GM21360 (cell line): ENCODE data around the gene SGMS1.
A peak's percentile ranks its signal among the peaks of the same experiment; 100 is the strongest.
"Not testable (repeated sequence)": the region's sequence is repeated elsewhere in the genome, so short reads cannot be mapped to it uniquely, and the experiment has no call there.

Source experiments
- ATAC-seq: cut with Tn5 transposase; IDR thresholded peaks from one replicate; pipeline ENCODE4 v1.9.1; 2021; ENCODE audit warnings: mild to moderate bottlenecking, moderate library complexity; ENCODE audit not compliant: unreplicated experiment

Gene SGMS1

DNA sequence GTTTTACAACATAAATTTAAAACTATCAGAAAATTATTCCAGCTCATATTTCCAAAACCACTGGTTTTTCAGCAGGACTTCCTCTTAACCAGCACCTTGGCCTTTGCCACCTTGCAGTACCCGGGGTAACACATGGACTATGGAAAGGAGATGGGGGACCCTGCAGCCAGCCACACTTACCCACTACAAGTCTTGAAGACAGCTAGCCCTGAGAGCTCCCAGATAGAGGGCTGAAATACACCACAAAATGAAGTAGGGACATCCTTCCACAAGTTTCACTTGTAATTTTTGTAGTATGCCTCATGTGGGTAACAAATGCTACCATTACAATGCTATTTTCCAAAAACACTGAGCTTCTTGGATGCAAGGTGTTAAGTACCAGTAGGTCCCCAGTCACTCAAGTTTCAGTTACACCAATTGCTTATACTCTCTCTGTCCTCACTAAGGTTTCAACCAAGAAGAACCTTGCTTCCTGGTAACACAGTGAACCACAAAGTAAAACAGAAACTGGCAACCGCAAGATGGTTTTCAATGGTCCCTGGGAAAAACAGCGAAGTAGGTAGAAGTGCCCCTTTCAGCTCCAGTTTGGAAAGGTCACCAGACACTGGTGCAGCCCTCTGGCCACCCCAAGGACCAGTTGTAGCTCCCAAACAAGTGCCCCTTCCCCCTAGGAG, 110.9 kb downstream of the SGMS1 start:
- ATAC-seq, result peak; percentile 40

DNA sequence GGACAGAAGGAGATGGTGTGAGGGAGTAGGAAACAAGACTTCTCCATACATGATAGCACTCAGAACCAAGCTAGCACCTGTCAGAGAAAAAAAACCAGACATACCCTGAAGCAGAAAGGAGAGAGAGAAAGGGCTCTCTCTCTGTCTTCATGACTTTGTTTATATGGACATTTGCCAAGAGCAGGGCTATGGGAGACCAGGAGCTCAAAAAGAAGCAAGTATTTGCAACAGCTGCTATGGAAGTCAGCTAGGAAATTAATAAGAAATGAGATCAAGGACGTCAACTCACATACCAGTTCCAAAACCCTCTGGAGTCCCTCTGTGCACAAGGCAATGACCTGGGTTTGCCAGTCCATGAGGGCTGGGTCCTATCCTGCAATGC, 111.6 kb downstream of the SGMS1 start:
- no peak for ATAC-seq

DNA sequence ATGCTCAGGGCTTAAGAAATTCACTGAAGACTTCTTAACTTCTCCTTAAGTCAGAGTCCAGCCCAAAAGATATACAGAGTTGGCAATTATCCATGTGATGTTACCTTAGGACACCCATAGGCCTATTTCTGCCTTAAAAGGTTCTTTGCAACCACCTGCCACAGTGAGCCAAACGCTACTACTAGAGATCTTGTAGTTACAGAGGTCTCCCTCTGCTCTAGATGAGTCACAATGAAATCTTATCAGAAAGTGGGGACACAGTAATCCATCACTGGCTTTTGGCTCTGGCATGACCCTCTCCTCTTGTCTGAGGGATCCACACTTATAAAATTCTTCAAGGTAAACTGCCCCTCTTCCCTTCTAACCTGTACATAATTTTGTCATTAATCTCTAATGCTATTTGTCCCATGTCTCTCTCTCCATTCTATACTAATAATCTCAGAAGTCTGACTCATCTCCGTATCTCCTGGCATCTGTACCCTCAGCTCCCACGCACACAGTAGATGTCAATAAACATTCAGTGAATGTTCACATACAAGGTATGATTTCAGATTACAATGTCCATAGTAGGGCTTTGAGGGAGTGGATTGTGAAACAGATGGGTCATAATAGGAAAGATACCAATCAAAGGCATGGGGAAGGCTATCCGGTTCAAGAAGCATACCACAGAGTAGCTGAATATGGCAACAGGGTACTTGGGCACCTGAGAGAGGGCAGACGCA, 112.1 kb downstream of the SGMS1 start:
- ATAC-seq, result peak; percentile 28

DNA sequence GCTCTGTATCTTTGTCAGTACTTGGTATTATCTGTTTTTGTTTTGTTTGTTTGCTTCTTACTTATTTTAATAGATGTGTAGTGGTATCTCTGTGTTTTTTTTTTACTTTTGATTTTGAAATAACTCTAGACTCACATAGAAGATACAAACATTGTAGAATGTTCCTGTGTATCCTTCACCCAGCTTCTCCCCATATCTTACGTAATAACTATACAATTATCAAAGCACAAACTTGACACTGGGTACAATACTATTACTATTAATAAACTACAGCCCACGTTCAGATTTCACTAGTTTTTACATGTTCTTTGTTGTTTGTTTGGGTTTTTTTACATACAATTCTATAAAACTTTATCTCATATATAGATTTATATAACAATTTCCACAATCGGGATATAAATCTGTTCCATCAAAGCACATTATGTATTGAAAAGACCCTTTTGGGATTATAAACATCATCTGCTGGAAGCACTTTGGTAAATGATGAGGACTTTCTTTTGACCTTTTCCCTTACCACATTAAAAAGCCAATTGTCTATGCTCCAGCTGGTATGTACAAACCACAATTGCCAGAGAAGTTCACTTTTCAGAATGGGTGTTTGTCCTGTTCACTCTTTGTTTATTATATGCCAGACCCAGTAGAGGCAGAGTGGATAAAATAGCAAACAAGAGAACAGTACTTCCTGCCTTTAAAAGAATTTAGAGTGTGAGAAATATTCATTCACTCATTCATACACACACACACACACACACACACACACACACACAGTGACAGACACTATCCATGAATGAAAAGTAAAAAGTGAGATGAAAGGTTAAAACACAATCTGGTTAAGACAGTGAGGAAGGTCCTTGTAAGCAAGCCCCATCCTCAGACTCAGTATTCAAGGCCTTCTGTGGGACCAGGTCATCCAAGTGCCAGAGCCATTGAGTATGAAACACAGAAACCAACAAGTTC, 113.0 kb downstream of the SGMS1 start:
- ATAC-seq, result no peak

DNA sequence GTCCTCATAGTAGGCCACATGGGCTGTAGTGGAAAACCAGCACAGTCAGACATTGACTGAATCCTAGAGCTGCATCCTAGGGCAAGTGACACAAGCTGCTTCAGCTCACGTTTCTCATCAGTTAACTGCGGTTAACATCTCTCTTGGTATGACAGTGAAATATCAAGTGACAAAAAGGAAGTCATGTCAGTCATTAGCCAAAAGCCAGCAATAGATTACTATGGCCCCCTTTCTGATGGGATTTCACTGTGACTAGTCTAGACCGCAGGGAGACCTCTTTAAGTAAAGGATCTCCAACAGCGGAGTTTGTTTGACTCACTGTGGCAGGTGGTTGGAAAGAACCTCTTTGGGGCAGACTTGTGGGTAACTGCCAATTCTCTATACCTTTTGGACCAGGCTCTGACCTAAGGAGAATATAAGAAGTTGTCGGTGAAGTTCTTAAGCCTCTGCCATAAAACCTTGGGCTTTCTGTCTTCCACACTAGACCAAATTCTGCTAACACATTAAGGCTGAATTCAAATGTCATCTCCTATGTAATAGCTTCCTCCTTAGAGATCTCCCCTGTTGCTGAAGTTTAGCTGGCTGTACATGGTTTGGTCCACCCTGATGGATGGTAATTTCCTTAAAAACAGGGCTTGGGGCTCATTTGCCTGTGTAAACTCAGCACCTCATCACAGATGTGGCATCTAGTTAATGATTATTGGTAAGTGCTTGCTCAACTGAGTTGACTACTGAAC, 115.3 kb downstream of the SGMS1 start:
- peak; percentile 72 for ATAC-seq

DNA sequence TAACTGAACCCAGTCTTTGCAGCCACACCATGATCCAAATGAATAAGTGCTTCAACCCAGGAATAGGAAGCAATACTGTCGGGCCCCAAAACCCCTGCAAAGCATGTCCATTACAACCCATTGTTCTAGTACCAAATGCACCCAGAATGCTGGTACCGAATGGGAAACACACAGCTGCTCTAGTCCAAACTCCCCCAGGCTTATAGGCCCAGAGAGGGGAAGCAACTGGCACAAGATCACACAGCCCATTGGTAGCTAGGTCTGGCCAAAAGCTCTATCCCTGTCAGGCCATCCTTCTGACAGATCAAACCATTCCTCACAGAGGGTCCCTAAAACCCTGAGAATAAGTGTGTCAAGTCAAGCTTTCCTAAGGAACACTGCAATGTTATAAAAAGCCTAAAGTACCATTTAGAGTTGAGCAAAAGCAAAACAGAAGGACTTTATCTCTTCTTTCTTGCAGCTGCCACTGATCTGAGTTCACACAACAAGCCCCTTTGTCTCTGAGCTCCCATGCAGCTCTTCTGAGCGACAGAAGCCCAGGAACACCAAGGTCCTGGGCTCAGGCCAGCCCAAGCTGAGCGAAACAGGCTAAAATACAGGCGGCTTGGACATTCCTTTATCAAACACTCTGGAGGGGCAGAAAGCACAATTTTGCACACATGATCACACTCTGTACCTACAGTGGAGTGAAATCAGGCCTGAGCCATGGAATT, 116.7 kb downstream of the SGMS1 start:
- no peak for ATAC-seq

DNA sequence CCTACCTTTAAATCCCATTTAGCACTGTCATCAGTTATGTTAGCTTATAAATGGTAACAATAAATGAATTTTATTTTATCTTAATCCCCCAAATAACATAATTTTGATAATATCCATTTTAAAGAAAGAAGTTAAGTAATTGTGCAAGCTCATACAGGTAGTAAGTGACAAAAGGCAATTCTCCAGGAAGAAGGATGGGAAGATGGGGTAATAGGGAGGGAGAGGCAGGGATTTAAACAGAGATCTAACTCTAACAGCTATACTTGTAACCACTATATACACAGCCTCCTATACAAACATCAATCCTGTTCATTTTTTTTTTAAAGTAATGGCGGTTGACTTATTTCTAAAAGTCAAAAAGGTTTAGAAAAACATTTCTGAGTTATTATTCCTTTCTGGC, 119.4 kb downstream of the SGMS1 start:
- ATAC-seq, result no peak

DNA sequence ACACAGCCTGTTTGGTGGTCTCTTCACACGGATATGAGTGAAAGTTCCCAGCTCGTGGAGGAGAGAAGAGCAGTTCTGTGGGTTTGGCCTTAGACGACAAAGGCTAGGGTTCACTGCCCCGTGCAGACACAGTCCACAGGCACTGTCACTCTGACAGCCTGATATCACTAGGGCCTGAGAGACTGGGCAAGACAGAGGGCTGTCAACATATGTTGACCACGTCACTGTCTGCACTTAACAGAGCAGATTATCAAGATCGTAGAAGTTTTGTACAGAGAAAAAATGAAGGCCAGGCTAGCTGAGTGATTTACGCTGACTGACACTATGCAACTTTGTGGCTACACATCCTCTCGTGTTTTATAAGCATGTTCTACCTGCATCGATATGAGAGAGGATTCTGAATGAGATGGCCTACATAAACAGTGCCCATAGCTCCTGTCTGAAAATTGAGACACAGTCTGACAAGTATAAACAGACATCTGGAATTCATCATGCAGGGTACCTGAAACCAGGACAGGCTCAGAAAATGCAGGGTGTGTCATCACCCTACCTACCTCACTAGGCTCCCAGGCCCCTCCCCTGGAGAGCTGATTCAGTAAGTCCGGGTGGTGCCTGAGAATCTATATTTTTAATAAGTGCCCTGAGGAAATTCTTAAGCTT, 120.0 kb downstream of the SGMS1 start:
- no peak for ATAC-seq

DNA sequence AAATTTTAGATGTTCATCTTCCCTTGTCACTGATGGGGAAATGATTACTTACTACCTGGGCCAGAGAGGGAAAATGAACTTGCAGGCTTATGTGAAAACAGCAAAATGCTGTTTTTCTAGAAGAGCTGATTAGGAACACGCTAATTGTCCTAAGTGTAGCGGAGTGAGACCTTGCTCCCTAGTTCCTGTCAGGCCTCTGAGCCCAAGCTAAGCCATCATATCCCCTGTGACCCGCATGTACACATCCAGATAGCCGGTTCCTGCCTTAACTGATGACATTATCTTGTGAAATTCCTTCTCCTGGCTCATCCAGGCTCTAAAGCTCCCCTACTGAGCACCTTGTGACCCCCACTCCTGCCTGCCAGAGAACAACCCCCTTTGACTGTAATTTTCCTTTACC, 120.6 kb downstream of the SGMS1 start:
- not testable (repeated sequence) for ATAC-seq

DNA sequence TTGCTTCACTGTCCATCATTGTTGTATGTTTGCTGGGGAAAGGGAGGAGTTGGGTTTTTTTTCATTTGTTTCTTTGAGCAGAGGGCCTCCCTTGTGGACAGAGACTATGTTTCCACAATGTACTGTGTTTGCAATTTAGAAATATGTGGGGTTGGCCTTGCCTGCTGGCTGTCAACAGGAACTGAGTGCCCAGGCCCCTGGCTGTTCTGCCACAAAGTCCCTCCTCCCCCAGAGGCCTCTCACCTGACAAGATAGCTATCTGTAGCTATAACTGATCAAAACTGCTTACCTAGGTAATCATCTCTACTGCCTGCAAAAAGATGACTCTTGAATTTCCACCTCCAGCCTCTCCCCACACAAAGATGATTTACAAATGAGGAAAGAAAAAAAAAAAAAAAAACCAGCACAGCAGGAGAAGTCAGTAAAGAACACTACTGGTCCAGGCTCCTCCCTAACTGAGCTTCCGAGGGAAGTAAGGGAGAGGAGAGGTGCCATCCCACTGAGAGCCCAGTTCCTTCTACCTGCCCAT, 121.8 kb downstream of the SGMS1 start:
- no peak for ATAC-seq

DNA sequence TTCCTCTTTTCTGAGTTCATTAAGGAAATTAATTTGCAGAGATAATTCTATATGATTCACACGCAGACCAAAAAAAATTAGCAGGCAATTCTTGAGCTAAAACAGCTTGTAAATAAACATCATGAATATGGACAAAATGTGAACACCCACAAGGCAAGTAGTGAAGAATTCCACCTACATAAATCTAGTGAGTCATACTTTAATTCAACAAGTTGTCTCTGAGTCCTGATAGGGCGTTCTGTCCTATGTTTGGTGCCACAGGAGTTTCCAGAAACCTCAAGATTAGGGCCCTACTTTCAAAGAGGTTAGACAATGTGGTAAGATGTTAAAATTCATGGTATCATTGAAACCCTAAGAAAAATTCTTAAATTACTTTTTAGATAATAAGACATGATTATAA, 122.3 kb downstream of the SGMS1 start:
- no peak for ATAC-seq

DNA sequence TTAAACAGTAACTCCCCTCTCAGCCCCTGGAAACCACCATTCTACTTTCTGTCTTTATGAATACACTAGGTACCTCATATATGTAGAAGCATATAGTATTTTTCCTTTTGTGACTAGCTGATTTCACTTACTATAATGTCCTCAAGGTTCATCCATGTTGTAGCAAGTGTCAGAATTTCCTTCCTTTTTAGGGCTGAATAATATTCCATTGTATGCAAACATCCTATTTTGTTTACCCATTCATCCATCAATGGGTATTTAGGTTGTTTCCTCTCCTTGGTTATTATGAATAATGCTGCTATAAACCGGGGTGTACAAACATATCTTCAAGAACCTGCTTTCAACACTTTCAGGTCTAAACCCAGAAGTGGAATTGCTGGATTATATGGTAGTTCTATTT, 125.3 kb downstream of the SGMS1 start:
- ATAC-seq, result no peak

DNA sequence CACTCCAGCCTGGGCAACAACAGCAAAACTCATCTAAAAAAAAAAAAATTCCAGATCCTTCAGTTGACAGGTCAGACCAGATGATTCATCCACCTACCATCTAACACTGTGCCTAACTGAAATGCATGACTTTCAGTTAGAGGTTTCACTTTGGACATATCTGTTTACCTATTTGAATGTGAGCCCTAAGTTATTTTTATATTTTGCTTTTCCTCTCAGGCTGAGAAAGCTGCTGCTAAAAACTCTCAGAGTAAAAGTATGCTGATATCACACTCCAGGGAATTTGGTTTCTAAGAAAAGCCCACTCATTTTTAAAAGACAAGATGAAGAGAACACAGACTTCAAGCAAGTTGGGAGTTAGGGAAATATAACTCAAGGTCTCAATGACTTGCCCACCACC, 126.0 kb downstream of the SGMS1 start:
- peak; percentile 88 for ATAC-seq

DNA sequence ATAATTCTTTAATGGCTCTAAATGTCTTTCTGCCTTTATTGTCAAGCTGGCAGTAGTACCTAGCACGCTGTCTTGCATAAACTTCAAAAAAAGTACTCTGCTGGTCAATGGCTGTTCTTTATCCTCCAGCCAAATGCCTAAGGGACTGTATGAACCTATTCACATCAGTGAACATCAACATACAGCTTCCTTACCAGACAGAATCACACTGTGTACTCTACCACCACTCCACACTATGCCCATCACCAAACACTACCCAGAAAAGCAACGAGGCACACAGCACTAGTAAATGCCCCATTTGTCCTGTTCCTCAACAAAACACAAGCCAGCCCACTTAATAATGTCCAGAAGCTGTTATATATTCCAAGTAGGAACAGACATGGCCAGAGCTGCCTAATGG, 127.5 kb downstream of the SGMS1 start:
- ATAC-seq, result no peak

DNA sequence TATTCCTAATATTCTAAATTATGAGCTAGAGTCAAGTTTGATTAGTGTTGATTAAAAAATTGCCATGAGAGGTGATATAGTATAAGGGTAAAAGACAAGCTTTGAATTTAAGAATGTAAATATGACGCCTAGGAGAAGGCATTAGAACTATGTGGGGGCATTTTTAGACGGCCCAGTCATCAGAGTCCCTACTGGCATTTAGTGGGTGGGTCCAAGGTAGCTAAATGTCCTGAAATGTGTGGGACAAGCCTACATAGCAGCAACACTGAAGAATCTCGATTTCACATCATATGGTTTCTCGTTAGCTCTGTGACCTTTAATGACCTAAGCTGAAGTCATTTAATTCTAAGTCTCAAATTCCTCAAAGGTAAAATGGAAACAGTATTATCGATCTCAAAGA, 133.5 kb downstream of the SGMS1 start:
- no peak for ATAC-seq

DNA sequence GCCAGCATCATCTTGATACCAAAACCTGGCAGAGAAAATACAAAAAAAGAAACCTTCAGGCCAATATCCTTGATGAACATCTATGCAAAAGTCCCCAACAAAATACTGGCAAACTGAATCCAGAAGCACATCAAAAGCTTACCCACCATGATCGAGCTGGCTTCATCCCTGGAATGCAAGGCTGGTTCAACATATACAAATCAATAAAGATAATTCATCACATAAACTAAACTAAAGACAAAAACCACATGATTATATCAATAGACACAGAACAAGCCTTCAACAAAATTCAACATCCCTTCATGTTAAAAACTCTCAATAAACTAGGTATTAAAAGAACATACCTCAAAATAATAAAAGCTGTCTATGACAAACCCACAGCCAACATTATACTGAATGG, 139.2 kb downstream of the SGMS1 start:
- ATAC-seq, result not testable (repeated sequence)

DNA sequence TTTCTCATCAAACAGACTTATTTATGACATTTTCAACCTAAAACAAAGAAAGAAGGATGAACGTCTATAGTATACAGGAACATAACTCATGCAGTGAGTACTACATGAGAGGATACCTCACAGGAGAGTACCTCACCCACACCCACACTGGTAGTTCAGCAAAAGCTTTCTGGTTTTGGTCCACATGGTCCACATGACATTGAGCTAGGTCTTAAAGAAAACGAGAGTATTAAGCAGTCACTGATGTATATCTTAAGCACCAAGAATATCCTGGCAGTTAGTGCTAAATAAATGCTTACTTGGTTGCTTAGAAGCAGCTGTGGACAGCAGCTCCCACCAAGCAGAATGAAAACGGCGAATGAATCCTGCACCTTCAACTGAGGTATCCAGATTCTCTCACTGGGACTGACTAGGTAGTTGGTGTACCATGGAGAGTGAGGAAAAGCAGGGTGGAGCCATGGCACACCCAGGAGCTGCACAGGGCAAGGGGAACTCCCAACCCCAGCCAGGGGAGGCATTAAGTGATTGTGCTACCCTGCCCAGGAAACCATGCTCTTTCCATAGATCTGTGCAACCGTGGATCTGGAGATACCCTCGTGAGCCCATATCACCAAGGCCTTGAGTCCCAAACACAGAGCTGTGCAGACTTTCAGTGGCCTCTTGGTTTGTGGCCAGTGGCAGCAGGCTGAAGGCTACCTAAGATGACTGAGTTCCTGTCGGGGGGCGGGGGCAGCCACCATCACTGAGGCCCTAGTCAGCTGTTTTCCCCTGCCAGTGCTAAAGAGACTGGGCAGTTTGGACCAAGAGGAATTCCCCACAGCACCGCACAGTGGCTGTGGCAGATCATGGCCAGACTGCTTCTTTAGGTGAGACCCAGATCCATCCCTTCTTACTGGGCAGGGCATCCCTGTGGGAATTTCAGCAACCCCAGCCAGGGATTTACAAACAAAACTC, 143.4 kb downstream of the SGMS1 start:
- ATAC-seq, result peak; percentile 80
